DND-41 (cell line): Measurements from ENCODE around the gene ESRRB.
A peak's percentile ranks its signal among the peaks of the same experiment; 100 is the strongest.

Source experiments
- ATAC-seq: fragments of 200-7000 bp; cut with Tn5 transposase; 3 replicates; pipeline ENCODE4 v1.9.1; 2021; ENCODE audit warnings: low read depth; ENCODE audit not compliant: insufficient read depth
- DNase-seq: peaks from one replicate; pipeline ENCODE4 v3.0.0-alpha.2; 2020
- H2AFZ ChIP-seq: 2 replicates; pipeline ENCODE4 v1.6.0; 2012; ENCODE audit warnings: low read depth, low read length
- H3K27ac ChIP-seq: 2 replicates; pipeline ENCODE4 v1.5.1; 2012; ENCODE audit warnings: low read length, inconsistent platforms
- H3K27me3 ChIP-seq: fragments of 200-600 bp; sonication (generic); 2 replicates; pipeline ENCODE4 v1.6.0; 2012; ENCODE audit warnings: low read length, mild to moderate bottlenecking, inconsistent platforms; ENCODE audit not compliant: insufficient read depth, poor library complexity
- H3K36me3 ChIP-seq: 2 replicates; pipeline ENCODE4 v1.5.1; 2012; ENCODE audit warnings: low read length, inconsistent platforms; ENCODE audit not compliant: insufficient read depth
- H3K4me1 ChIP-seq: 2 replicates; pipeline ENCODE4 v1.5.1; 2012; ENCODE audit warnings: mild to moderate bottlenecking, low read length; ENCODE audit not compliant: insufficient read depth
- H3K4me2 ChIP-seq: 2 replicates; pipeline ENCODE4 v1.6.0; 2012; ENCODE audit warnings: mild to moderate bottlenecking, moderate library complexity, low read length, inconsistent platforms; ENCODE audit not compliant: insufficient read depth
- H3K4me3 ChIP-seq, 2 experiments: fragments of 200-600 bp in 1 of 2; shearing (Covaris generic) in 1 of 2; 2 replicates each; pipeline ENCODE4 v1.5.1; 2012 to 2016; ENCODE audit warnings: inconsistent platforms in 2 of 2, low read length in 2 of 2, mild to moderate bottlenecking in 2 of 2, low read depth in 1 of 2, moderate library complexity in 1 of 2
- H3K79me2 ChIP-seq: 2 replicates; pipeline ENCODE4 v1.6.0; 2012; ENCODE audit warnings: low read length, inconsistent platforms; ENCODE audit not compliant: insufficient read depth
- H3K9ac ChIP-seq: 2 replicates; pipeline ENCODE4 v1.6.0; 2012; ENCODE audit warnings: low read depth, mild to moderate bottlenecking, inconsistent platforms, low read length, moderate library complexity
- H3K9me3 ChIP-seq: 2 replicates; pipeline ENCODE4 v1.5.1; 2012; ENCODE audit warnings: low read length, moderate library complexity, mild to moderate bottlenecking, inconsistent platforms; ENCODE audit not compliant: insufficient read depth, severe bottlenecking
- H4K20me1 ChIP-seq: 2 replicates; pipeline ENCODE4 v1.6.0; 2012; ENCODE audit warnings: low read length; ENCODE audit not compliant: insufficient read depth
- CTCF ChIP-seq: IDR thresholded peaks from 2 replicates; pipeline ENCODE4 v1.5.1; 2012; ENCODE audit warnings: borderline replicate concordance, low read length, moderate library complexity, mild to moderate bottlenecking; ENCODE audit not compliant: poor library complexity, severe bottlenecking; ENCODE audit errors: extremely low read depth
- EZH2 ChIP-seq: IDR thresholded peaks from 3 replicates; pipeline ENCODE4 v1.6.1; 2012; ENCODE audit warnings: borderline replicate concordance, low read depth, mild to moderate bottlenecking, moderate library complexity, low read length, inconsistent platforms; ENCODE audit not compliant: severe bottlenecking

Gene ESRRB

GRCh38 chr14:76539130-76539529 lies 163.2 kb downstream of the ESRRB start:
- Histone ChIP-seq H2AFZ (no peak overlapping the region), H3K4me3 (no peak overlapping the region), H3K36me3 (no peaks in the 10 kb centered on the region), H4K20me1 (no peaks in the 10 kb centered on the region), H3K9me3 (no peaks in the 10 kb centered on the region), H3K4me2 (no peak overlapping the region), H3K9ac (no peak overlapping the region), H3K4me1 (no peaks in the 10 kb centered on the region), H3K27ac (no peak overlapping the region), H3K79me2 (no peaks in the 10 kb centered on the region), H3K27me3 (no peaks in the 10 kb centered on the region)
- TF ChIP-seq CTCF, result no peak
- TF ChIP-seq EZH2, result no peak
- DNase-seq, result no peak
- no peak for ATAC-seq

GRCh38 chr14:76541594-76542219 lies 165.8 kb downstream of the ESRRB start:
- Histone ChIP-seq H3K79me2 (no peaks in the 10 kb centered on the region), H3K4me3 (no peak overlapping the region), H2AFZ (no peak overlapping the region), H3K4me1 (no peaks in the 10 kb centered on the region), H3K27ac (no peak overlapping the region), H3K36me3 (no peaks in the 10 kb centered on the region), H3K9ac (no peak overlapping the region), H3K4me2 (no peak overlapping the region), H4K20me1 (no peaks in the 10 kb centered on the region), H3K9me3 (no peaks in the 10 kb centered on the region), H3K27me3 (no peaks in the 10 kb centered on the region)
- ATAC-seq (no peak), DNase-seq (no peak)
- TF ChIP-seq EZH2 (no peak), CTCF (no peak)

GRCh38 chr14:76546426-76547221 lies 170.7 kb downstream of the ESRRB start:
- Histone ChIP-seq H3K4me3 (no peak overlapping the region), H3K27me3 (peaks cover 5% of the 10 kb centered on the region), H4K20me1 (no peaks in the 10 kb centered on the region), H2AFZ (no peak overlapping the region), H3K36me3 (no peaks in the 10 kb centered on the region), H3K27ac (no peak overlapping the region), H3K9ac (no peak overlapping the region), H3K79me2 (no peaks in the 10 kb centered on the region), H3K4me1 (no peaks in the 10 kb centered on the region), H3K9me3 (no peaks in the 10 kb centered on the region), H3K4me2 (no peak overlapping the region)
- DNase-seq (peak; percentile 11), ATAC-seq (peak; percentile 40; the same call in 2 of the 3 replicates)
- TF ChIP-seq CTCF (peak; percentile 71), EZH2 (no peak)
